Adrenal gland (tissue), 5 donors: ENCODE data around the gene LXN.

Experiments used
- CTCF ChIP-seq, 6 experiments: fragments of 450-650 bp in 4 of 6; fragments of 200-600 bp in 2 of 6; sonication (generic) in 1 of 6; IDR thresholded peaks; 1 replicate in 5 of 6; 2 replicates in 1 of 6; pipeline versions ENCODE4 v1.5.1 to v1.8.0; 2016 to 2021; ENCODE audit warnings: antibody characterized with exemption in 6 of 6, mild to moderate bottlenecking in 2 of 6, moderate library complexity in 1 of 6
- POLR2A ChIP-seq, 2 donors: fragments of 450-650 bp; IDR thresholded peaks; one replicate each; pipeline ENCODE4 v1.6.1; 2017; ENCODE audit warnings: antibody characterized with exemption in 2 of 2, mild to moderate bottlenecking in 2 of 2, moderate library complexity in 1 of 2
- donor health status: DM: no; HTN: no; CAD: no.

GRCh38 chr3:158700559-158700958, 28.1 kb upstream of the LXN start:
- no peak for TF ChIP-seq CTCF (IDR thresholded peaks at IDR 0.05)
- TF ChIP-seq POLR2A (IDR thresholded peaks at IDR 0.05), result no peak
